GM21381 (cell line): Measurements from ENCODE around the gene CSDE1.

Source experiments
- ATAC-seq: cut with Tn5 transposase; IDR thresholded peaks from one replicate; pipeline ENCODE4 v1.9.1; 2021; ENCODE audit warnings: mild to moderate bottlenecking, moderate library complexity; ENCODE audit not compliant: unreplicated experiment

CSDE1 gene

DNA sequence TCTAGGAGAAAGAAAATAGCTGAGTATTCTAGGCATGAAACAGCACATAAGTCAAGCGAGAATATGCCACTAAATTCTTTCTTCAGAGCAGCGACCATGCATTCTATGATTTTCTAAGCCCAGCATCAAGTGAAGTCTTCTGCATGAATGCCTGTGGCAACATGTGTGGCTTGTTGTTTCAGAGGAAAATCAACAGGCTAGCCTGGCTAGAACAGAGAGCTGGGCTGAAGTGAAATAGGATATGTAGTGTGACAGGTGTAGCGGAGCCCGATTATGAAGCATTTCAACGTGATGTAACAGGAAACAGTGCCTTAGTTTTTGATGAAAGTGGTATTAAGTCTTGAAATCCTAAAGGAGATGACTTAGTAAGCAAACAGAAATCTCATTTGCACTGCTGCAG is 7.0 kb downstream of the CSDE1 start:
- no peak for ATAC-seq

DNA sequence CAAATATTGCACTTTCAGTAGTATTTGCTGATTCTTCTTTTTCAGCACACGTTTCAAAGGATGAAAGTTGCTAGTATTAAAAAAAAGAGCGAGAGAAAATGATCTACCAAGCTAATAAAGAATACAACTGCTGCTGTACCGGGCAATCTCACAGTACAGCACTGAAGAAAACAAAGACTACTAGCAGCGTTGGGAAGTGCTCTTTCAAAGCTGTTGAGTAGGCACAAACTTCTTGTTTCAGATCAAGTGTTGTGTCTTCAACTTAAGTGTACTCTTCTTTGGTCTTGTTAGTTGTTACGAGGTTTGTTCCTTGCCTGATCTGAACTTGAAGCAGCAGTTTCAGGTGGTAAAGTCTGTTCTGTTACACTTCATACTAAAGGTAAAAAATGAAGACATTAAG is 7.9 kb downstream of the CSDE1 start:
- ATAC-seq: no peak

GRCh38 chr1:114746450-114747121 is 11.2 kb downstream of the CSDE1 start:
- no peak for ATAC-seq

DNA sequence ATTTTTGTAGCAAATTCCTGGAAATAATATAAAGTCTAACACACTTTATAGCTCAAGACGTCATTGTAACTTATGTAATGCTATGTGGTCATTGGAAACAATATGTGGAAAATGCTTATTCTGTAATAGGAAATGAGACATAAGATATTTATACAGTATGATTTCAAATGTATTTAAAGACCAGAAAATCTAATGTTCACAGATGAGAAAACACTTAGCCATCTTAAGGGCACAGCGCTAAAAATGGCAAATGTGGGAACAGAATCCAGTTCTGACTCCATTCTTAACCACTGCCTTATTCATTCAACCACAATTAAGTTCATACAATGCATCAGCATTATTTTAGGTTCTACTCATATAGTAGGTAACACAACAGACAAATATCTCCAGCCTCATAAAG is 12.5 kb downstream of the CSDE1 start:
- ATAC-seq: no peak

DNA sequence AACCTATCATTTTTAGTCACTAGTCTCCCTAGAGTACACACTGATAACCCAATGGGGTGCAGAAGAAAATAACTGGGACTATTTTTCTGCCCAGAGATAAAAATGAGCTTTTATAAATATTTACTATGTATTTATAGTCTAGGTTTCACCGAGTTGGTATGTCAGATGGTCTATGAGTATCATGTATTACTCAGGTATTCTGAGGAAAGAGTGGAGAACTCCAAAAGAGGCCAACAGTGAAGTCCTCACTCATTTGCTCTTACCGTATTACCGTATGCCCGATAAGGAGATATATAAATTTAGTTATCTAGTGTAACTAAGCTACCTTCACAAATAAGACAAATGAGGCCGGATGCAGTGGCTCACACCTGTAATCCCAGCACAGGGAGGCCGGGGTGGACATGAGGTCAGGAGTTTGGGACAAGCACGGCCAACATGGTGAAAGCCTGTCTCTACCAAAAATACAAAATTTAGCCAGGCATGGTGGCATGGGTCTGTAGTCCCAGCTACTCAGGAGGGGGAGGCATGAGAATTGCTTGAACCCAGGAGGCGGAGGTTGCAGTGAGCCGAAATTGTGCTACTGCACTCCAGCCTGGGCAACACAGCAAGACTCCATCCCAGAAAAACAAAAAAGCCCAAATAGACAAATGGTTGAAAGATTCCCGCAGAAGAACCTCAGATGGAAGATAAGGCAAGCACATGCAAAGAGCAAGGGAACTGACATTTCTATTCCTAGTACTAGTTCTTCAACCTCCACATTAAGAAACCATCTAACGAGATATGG is 15.6 kb downstream of the CSDE1 start:
- no peak for ATAC-seq

GRCh38 chr1:114740331-114740730 is 17.5 kb downstream of the CSDE1 start:
- no peak for ATAC-seq

GRCh38 chr1:114737314-114737849 is 20.4 kb downstream of the CSDE1 start:
- no peak for ATAC-seq

DNA sequence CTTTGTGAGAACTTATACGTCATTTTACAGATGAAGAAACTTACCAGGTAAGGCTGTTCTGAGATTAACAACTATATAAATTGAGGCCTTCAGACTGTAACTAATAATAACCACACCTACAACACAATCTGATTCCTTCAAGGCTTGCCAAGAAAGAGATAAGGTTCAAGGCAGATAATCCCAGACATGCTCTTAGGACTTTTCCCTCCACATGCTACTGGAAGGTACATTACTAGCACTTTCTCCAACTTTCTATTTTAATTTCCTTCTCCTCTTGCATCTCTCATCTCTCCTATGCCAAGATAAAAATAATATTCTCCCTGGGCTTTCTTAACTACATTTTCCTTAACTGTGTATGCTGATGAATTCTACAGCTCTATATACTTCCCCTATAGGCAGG is 22.3 kb downstream of the CSDE1 start:
- no peak for ATAC-seq

GRCh38 chr1:114729782-114730181 is 28.0 kb downstream of the CSDE1 start:
- no peak for ATAC-seq

- no peak for ATAC-seq
Measured at GRCh38 chr1:114728553-114728952, 29.2 kb downstream of the CSDE1 start.

GRCh38 chr1:114725230-114725629 is 32.6 kb downstream of the CSDE1 start:
- ATAC-seq: no peak

- ATAC-seq: no peak
Measured at GRCh38 chr1:114723915-114724314, 33.9 kb downstream of the CSDE1 start.

GRCh38 chr1:114723457-114723856 is 34.3 kb downstream of the CSDE1 start:
- ATAC-seq: no peak

- no peak for ATAC-seq
Measured at GRCh38 chr1:114720492-114720891, 37.3 kb downstream of the CSDE1 start.

DNA sequence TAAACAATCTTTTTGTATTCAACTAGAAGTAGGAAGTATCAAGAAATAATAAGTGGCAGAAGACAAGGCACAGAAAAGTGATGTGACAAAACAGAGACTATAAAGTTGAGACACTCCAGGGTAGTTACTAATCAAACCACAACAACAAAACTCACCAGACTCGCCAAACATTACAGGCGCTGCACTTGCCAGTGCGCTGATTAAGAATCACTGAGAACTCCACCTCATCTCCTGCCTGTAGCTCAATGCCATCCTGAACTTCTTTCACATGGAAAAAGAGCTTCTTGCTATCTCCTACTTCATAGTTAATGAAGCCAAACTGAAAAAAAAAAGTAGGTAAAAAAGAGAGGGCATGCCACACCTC is 38.4 kb downstream of the CSDE1 start:
- no peak for ATAC-seq

DNA sequence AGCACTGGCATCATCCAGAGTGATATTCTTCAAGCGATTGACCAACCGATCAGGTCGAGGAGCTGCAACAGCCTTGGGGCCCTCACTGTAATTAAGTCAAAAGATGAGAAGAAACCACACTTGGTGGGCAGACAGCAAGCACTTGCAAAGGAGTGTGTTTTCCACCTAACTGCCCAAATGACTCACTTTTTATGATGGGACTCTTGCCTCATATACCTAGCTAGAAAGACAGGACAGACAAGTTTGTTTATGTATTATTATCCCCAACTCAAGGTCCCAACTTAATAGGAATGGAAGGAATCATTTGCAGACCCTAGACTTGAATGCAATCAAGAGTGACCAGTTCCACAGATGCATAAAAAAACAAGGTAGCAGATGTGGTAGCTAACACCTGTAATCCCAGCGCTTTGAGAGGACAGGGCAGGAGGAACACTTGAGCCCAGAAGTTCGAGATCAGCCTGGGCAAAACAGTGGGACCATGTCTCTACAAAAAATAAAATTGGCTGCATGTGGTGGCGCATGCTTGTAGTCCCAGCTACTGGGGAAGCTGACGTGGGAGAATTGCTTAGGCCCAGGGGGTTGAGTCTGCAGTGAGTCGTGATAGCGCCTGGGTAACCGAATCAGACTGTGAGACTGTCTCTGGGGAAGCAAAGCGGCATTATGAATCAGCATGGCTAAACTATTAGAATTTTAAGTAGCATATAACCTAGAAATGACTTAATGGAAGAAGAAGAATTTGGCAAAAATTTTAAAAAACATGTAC is 38.9 kb downstream of the CSDE1 start:
- ATAC-seq: no peak

DNA sequence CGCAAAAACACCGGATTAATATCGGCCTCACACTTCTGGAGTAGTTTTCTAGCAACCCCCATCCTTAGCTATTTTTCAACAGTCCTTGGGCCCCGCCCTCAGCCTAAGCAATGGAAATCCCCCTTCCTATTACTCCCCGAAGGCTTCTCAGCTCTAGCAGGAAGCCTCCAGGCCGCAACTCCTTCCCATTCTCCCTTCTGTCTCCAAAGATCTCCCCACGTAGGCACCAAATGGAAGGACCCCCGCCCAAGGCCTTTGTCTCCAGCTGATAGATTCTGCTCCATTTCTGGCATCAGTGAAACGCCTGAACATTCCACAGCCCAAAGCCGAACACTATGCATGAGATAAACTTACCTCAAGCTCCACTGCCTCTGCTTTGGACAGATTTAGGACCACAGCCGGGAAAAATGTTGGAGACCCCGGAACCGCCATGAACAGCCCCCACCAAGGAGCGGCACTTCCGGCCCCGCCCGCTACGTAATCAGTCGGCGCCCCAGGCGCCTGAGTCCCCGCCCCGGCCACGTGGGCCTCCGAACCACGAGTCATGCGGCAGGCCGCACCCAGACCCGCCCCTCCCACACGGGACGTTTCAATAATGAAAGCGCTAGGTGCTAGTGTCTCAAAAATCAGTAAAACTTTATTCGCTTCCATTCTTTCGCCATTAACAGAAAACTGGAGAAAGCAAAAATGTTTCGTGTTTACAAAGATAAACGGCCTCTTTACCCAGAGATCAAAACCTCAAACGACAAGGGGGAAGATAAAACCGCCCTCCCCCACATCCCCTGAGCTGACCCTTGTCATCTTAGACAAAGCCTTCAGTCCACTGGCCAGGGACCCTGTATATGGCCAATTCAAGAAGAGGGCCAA is 41.2 kb downstream of the CSDE1 start, which contains the start of gene NRAS:
Gene NRAS, minus strand, starts transcription at position 468 of the 867 bp plus-strand sequence. CDS start 611 bp downstream, outside the sequence.
- peak; percentile 95 for ATAC-seq

GRCh38 chr1:114715952-114716303 is 41.9 kb downstream of the CSDE1 start:
- ATAC-seq: no peak

GRCh38 chr1:114712977-114713376 is 44.8 kb downstream of the CSDE1 start:
- no peak for ATAC-seq

DNA sequence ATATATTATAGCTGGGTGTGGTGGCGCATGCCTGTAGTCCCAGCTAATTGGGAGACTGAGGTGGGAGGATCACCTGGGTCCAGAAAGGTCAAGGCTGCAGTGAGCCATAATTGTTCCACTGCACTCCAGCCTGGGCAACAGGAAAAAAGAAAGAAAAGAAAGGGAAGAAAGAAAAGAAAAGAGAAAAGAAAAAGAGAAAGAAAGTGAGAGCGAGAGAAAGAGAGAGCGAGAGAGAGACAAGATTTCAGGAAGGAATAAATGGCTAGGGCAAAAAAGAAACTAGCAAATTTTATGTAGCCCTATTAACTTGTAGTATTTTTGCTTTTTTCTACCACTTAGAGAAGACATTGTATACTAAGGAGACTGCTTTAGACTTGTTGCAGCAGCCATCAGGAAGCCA is 47.4 kb downstream of the CSDE1 start:
- no peak for ATAC-seq

DNA sequence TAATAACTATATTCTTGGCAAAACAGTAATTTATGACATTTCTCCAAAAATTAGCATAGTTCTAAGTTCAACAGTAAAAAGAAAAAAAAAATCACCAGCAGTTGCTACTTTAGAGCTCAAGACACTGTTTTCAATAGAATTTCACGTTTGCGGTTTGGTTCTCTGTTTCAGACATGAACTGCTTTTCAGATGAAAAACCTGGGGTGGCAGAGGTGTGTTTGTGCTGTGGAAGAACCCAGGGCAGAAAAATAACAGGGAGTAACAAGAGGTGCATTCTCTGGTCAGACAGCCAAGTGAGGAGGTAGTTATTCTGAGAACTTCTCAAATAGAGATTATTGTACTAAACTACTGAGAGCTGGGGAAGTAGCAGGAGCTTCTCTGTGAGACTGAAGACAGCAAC is 50.2 kb downstream of the CSDE1 start:
- no peak for ATAC-seq
